MCF 10A (cell line): Measurements from ENCODE around the gene UBE2D2. TPM values are rescaled to one million over a fixed set of nuclear protein-coding genes. Genes with fewer than 3 reads are reported as not detected.

Experiments
- BruUV-seq: library from RNA; stranded (reverse); fragments of 400-500 nt; replicated peaks from 2 replicates; lab custom pipeline; 2021; lab: Mats Ljungman, UMichigan
- CTCF ChIA-PET: fragments of 300-600 bp; sonication (Branson Sonifier 250); formaldehyde crosslinking; extraction: SDS; loops from one replicate; lab custom pipeline; 2021; ENCODE audit warnings: antibody characterized with exemption, inconsistent platforms; lab: Yijun Ruan, JAX
- POLR2A ChIA-PET: fragments of 300-600, 350-650 bp; sonication (Branson Sonifier 250); formaldehyde crosslinking; extraction: SDS; loops from one replicate; lab custom pipeline; 2020; ENCODE audit warnings: antibody characterized with exemption, inconsistent platforms; lab: Yijun Ruan, JAX
- DNase-seq: peaks from one replicate; pipeline ENCODE4 v3.0.0-alpha.2; 2018; ENCODE audit not compliant: unreplicated experiment
- H3K27ac Mint-ChIP-seq: one replicate; pipeline ENCODE4 v1.8.0; 2022; ENCODE audit warnings: mild to moderate bottlenecking, low read depth, mixed read lengths; ENCODE audit not compliant: unreplicated experiment
- H3K27me3 Mint-ChIP-seq: one replicate; pipeline ENCODE4 v1.8.0; 2022; ENCODE audit warnings: mixed read lengths; ENCODE audit not compliant: insufficient read depth, unreplicated experiment
- H3K36me3 Mint-ChIP-seq: one replicate; pipeline ENCODE4 v1.8.0; 2022; ENCODE audit warnings: mild to moderate bottlenecking, moderate library complexity, mixed read lengths; ENCODE audit not compliant: insufficient read depth, unreplicated experiment
- H3K4me1 Mint-ChIP-seq: one replicate; pipeline ENCODE4 v1.8.0; 2022; ENCODE audit warnings: mixed read lengths; ENCODE audit not compliant: insufficient read depth, unreplicated experiment
- H3K4me3 Mint-ChIP-seq: one replicate; pipeline ENCODE4 v1.8.0; 2022; ENCODE audit warnings: mild to moderate bottlenecking, moderate library complexity, mixed read lengths; ENCODE audit not compliant: unreplicated experiment
- H3K9me3 Mint-ChIP-seq: one replicate; pipeline ENCODE4 v1.8.0; 2022; ENCODE audit warnings: mixed read lengths; ENCODE audit not compliant: unreplicated experiment
- CTCF ChIP-seq: fragments of 200-600 bp; IDR thresholded peaks from one replicate; pipeline ENCODE4 v1.8.0; 2022; ENCODE audit warnings: antibody characterized with exemption, mild to moderate bottlenecking; ENCODE audit not compliant: unreplicated experiment
- intact Hi-C: fragments of 100-400 bp; cut with micrococcal nuclease; formaldehyde crosslinking; loops from 2 replicates; pipeline ENCODE4 v1.14.1; 2022
- total RNA-seq: library from RNA; stranded (reverse); gene quantifications from 2 replicates; pipeline ENCODE4 v1.2.3, GENCODE V29; 2022

Gene UBE2D2
- total RNA-seq, 1 experiment from 2014 or later, result 306 TPM

GRCh38 chr5:139565411-139566305, 4.5 kb downstream of the UBE2D2 start:
- no TSS peak for BruUV-seq
- H3K4me1 Mint-ChIP-seq, result peaks cover 19% of the 10 kb centered on the region
- no peaks in the 10 kb centered on the region for H3K27me3 Mint-ChIP-seq
- POLR2A ChIA-PET, result interaction anchor here (0.6 to 1.6 kb wide), 6 partner anchors 9 to 162 kb away, joined by 3 to 4 read pairs (median 3); partner anchors contain the start of gene SPATA24
- CTCF ChIA-PET, result interaction anchor here (0.6 to 1.9 kb wide), 10 partner anchors 9 to 1374 kb away, joined by 3 to 13 read pairs (median 3); no protein-coding TSS in a partner anchor
- H3K4me3 Mint-ChIP-seq, result peak overlapping the region; percentile 46
- peaks cover 63% of the 10 kb centered on the region for H3K36me3 Mint-ChIP-seq
- no peaks in the 10 kb centered on the region for H3K9me3 Mint-ChIP-seq
- no peak for TF ChIP-seq CTCF
- no peak for DNase-seq
- intact Hi-C loops, result no loop called here
- no peak overlapping the region for H3K27ac Mint-ChIP-seq

GRCh38 chr5:139566611-139567010, 5.5 kb downstream of the UBE2D2 start:
- peaks cover 72% of the 10 kb centered on the region for H3K36me3 Mint-ChIP-seq
- peaks cover 22% of the 10 kb centered on the region for H3K4me1 Mint-ChIP-seq
- no peak overlapping the region for H3K27ac Mint-ChIP-seq
- intact Hi-C loops, result no loop called here
- no peak for TF ChIP-seq CTCF
- ChIA-PET POLR2A (interaction anchor here (0.6 to 1.6 kb wide), 4 partner anchors 8 to 207 kb away, joined by 3 to 7 read pairs (median 4); no protein-coding TSS in a partner anchor), CTCF (interaction anchor here (0.6 to 1.9 kb wide), 5 partner anchors 8 to 1211 kb away, joined by 3 to 13 read pairs (median 3); no protein-coding TSS in a partner anchor)
- H3K4me3 Mint-ChIP-seq, result no peak overlapping the region
- no peaks in the 10 kb centered on the region for H3K9me3 Mint-ChIP-seq
- H3K27me3 Mint-ChIP-seq, result no peaks in the 10 kb centered on the region
- no peak for DNase-seq
- no TSS peak for BruUV-seq

- Mint-ChIP-seq H3K4me1 (peaks cover 33% of the 10 kb centered on the region), H3K9me3 (no peaks in the 10 kb centered on the region), H3K4me3 (no peak overlapping the region), H3K27ac (peak overlapping the region; percentile 46), H3K27me3 (no peaks in the 10 kb centered on the region), H3K36me3 (peaks cover 85% of the 10 kb centered on the region)
- ChIA-PET CTCF (interaction anchor here (0.6 kb wide), 1 partner anchor 32 kb away, joined by 3 read pairs; no protein-coding TSS in a partner anchor), POLR2A (interaction anchor here (0.7 to 1.3 kb wide), 3 partner anchors 8 to 522 kb away, joined by 3 to 6 read pairs (median 3); partner anchors contain the start of gene UBE2D2)
- no peak for TF ChIP-seq CTCF
- intact Hi-C loops, result no loop called here
- BruUV-seq, result no TSS peak
- DNase-seq, result no peak
Observed at GRCh38 chr5:139569270-139569955, 8.3 kb downstream of the UBE2D2 start.
